T-helper 2 cell treated with Interferon-gamma antibody and Interleukin-4, amounts not matched to agents 5 μg/mL and 100 μg/mL, for 36 hours (primary cell): ENCODE results near the gene YBEY.

Experiments used
- DNase-seq: peaks from one replicate; pipeline ENCODE4 v3.0.0; 2021; ENCODE audit warnings: low spot score
- H3K27ac Mint-ChIP-seq: one replicate; pipeline ENCODE4 v1.8.0; 2021; ENCODE audit warnings: mild to moderate bottlenecking, mixed read lengths
- H3K27me3 Mint-ChIP-seq: one replicate; pipeline ENCODE4 v1.8.0; 2021; ENCODE audit warnings: low read depth, mixed read lengths
- H3K36me3 Mint-ChIP-seq: one replicate; pipeline ENCODE4 v1.8.0; 2021; ENCODE audit warnings: low read depth, mixed read lengths
- H3K4me1 Mint-ChIP-seq: one replicate; pipeline ENCODE4 v1.8.0; 2021; ENCODE audit warnings: low read depth, mixed read lengths
- H3K4me3 Mint-ChIP-seq: one replicate; pipeline ENCODE4 v1.8.0; 2022; ENCODE audit warnings: mild to moderate bottlenecking, moderate library complexity, mixed read lengths
- H3K9me3 Mint-ChIP-seq: one replicate; pipeline ENCODE4 v1.8.0; 2021; ENCODE audit warnings: mixed read lengths

YBEY gene

DNA sequence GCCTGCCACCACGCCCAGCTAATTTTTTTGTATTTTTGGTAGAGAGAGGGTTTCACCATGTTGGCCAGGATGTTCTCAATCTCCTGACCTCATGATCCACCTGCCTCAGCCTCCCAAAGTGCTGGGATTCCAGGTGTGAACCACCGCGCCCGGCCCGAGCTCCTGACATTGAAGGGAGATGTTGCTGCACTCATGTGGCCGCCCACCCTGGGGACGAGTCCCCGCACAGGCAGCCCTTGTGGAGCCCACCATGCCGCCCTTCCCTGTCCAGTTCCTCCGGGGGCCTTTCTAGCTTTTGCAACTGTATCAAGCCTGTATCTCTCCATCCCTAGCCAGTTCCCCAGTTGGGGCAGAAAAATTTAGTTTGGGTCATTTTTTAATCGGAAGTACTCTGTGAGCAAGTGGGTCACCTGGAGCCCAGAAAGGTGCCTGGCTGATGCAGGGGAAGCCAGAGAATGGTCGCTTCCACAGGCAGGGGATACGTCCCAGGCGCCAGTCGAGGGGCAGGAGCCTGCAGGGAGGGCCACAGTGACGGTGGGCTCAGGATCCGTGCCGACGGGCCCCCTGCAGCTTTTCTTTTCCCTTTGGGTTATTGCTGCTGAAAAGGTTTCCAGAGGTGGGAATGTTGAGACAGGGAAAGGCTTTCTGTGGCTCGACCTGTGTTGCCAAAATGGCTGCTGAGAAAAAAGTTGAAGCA is 58.2 kb downstream of the YBEY start:
- DNase-seq = no peak
- Mint-ChIP-seq H3K4me3 (no peak overlapping the region), H3K36me3 (peaks cover 52% of the 10 kb centered on the region), H3K27me3 (no peaks in the 10 kb centered on the region), H3K27ac (no peak overlapping the region), H3K4me1 (peaks cover 10% of the 10 kb centered on the region), H3K9me3 (no peaks in the 10 kb centered on the region)

DNA sequence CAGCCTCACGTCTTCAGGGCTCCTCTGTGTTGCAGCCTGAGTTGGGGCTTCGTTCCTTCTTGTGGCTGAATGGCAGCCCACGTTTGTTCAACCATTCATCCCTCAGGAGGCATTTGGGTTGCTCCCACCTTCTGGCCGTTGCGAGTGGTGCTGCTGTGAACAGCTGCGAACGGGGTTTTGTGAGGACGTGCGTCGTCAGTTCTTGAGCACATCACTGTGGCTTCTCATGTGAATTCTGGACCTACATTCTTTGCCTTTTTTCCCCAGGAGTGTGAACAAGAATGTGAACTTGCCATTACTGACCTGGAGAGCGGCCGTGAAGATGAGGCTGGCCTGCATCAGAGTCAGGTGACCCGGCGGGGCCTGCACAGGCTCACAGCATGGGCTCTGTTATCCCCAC is 59.7 kb downstream of the YBEY start:
- no peak for DNase-seq
- Mint-ChIP-seq H3K27me3 (no peaks in the 10 kb centered on the region), H3K9me3 (no peaks in the 10 kb centered on the region), H3K4me3 (no peak overlapping the region), H3K27ac (no peak overlapping the region), H3K36me3 (peaks cover 46% of the 10 kb centered on the region), H3K4me1 (peaks cover 8% of the 10 kb centered on the region)

DNA sequence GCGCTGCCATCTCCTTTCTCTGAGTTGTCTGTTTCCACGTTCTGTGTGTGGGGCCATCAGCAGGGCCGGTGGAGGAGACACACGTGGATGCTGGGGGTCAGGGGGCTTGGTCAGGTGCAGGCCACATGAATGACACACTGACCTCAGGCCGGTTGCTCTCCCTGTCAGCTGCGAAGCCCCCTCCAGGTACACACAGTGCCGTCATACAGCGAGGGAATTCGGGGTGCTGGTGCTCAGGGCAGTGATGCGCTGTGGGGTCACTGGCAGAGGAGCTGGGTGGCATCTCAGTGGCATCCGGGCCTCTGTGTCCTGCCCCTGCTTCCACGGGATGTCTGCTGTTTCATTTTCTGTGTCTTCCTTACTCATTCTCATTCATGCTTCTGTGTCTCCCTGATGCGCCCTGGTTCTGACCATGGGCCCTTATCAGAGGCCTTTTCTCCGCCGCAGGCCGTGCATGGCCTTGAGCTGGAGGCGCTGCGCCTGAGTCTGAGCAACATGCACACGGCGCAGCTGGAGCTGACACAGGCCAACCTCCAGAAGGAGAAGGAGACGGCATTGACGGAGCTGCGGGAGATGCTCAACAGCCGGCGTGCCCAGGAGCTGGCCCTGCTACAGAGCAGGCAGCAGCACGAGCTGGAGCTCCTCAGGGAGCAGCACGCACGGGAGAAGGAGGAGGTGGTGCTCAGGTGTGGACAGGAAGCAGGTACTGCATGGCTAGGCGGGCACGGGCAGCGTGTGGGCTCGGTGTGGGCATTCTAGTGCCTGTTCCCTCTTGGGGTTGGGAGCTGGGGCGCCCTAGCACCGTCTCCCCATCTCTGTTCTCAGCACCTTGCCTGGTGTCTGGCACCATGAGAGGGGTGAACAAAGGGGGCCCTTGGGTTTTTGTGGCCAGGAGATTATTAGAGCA is 60.4 kb downstream of the YBEY start:
- no peak for DNase-seq
- Mint-ChIP-seq H3K4me3 (no peak overlapping the region), H3K4me1 (peaks cover 8% of the 10 kb centered on the region), H3K9me3 (no peaks in the 10 kb centered on the region), H3K36me3 (peaks cover 47% of the 10 kb centered on the region), H3K27ac (no peak overlapping the region), H3K27me3 (no peaks in the 10 kb centered on the region)

DNA sequence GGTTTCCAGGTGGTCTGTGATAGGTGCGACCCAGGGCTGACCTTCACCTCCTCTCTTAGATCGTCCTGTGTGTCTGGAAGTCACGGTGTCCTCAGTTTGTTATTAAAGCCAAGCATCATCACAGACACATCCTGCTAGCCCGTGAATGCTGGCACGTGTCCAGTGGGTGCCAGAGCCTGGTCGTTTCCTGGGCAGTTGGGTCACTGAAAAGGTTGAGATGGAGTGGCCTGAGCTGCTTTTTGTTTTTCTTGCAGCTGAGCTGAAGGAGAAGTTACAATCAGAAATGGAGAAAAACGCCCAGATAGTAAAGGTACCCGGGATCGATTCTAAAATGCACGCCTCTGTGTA is 61.0 kb downstream of the YBEY start:
- no peak overlapping the region for H3K27ac Mint-ChIP-seq
- H3K27me3 Mint-ChIP-seq = no peaks in the 10 kb centered on the region
- no peak for DNase-seq
- peaks cover 8% of the 10 kb centered on the region for H3K4me1 Mint-ChIP-seq
- H3K9me3 Mint-ChIP-seq = no peaks in the 10 kb centered on the region
- H3K36me3 Mint-ChIP-seq = peaks cover 47% of the 10 kb centered on the region
- no peak overlapping the region for H3K4me3 Mint-ChIP-seq
